ENCODE measurements around the gene SERPINE1. TPM values are rescaled to one million over a fixed set of nuclear protein-coding genes. Genes with fewer than 3 reads are reported as not detected.

The SERPINE1 gene
- total and polyA plus RNA-seq, 2 of the 13 experiments (the other 11 are each of a cell fraction or from before 2014, with no cell fraction given) = 21.2 to 1,576 TPM

GRCh38 chr7:101099969-101100781 lies 26.7 kb upstream of the SERPINE1 start (continued):
- TF ChIP-seq, protein P1, sequence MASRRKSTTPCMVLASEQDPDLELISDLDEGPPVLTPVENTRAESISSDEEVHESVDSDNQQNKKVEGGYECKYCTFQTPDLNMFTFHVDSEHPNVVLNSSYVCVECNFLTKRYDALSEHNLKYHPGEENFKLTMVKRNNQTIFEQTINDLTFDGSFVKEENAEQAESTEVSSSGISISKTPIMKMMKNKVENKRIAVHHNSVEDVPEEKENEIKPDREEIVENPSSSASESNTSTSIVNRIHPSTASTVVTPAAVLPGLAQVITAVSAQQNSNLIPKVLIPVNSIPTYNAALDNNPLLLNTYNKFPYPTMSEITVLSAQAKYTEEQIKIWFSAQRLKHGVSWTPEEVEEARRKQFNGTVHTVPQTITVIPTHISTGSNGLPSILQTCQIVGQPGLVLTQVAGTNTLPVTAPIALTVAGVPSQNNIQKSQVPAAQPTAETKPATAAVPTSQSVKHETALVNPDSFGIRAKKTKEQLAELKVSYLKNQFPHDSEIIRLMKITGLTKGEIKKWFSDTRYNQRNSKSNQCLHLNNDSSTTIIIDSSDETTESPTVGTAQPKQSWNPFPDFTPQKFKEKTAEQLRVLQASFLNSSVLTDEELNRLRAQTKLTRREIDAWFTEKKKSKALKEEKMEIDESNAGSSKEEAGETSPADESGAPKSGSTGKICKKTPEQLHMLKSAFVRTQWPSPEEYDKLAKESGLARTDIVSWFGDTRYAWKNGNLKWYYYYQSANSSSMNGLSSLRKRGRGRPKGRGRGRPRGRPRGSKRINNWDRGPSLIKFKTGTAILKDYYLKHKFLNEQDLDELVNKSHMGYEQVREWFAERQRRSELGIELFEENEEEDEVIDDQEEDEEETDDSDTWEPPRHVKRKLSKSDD (CRISPR knock-in tag; IDR thresholded peaks at IDR 0.05; ENCODE audit: low read depth) = no peak
- TF ChIP-seq ZNF143 (CRISPR knock-in tag; IDR thresholded peaks at IDR 0.05) = peak; percentile 41; the same call in 1 of the 2 replicates
- 0 out of 2 replicates have a peak, but pooled peaks have one; percentile 35 for TF ChIP-seq CEBPG (CRISPR knock-in tag; IDR thresholded peaks at IDR 0.05)
- TF ChIP-seq HOXA3 (CRISPR knock-in tag; IDR thresholded peaks at IDR 0.05) = peak; percentile 66; the same call in 1 of the 2 replicates
- 0 out of 2 replicates have a peak, but pooled peaks have one; percentile 26 for TF ChIP-seq ZNF598 (CRISPR knock-in tag; IDR thresholded peaks at IDR 0.05; ENCODE audit: borderline replicate concordance)
- TF ChIP-seq ZNF407 (CRISPR knock-in tag; IDR thresholded peaks at IDR 0.05; ENCODE audit: not compliant biosample characterization) = no peak
- TF ChIP-seq PRMT3 (CRISPR knock-in tag; IDR thresholded peaks at IDR 0.05; ENCODE audit: borderline replicate concordance, low read depth) = no peak
- TF ChIP-seq DNMT1 (CRISPR knock-in tag; IDR thresholded peaks at IDR 0.05) = no peak
- no peak for TF ChIP-seq DMAP1 (CRISPR knock-in tag; IDR thresholded peaks at IDR 0.05)
- TF ChIP-seq, protein P2, sequence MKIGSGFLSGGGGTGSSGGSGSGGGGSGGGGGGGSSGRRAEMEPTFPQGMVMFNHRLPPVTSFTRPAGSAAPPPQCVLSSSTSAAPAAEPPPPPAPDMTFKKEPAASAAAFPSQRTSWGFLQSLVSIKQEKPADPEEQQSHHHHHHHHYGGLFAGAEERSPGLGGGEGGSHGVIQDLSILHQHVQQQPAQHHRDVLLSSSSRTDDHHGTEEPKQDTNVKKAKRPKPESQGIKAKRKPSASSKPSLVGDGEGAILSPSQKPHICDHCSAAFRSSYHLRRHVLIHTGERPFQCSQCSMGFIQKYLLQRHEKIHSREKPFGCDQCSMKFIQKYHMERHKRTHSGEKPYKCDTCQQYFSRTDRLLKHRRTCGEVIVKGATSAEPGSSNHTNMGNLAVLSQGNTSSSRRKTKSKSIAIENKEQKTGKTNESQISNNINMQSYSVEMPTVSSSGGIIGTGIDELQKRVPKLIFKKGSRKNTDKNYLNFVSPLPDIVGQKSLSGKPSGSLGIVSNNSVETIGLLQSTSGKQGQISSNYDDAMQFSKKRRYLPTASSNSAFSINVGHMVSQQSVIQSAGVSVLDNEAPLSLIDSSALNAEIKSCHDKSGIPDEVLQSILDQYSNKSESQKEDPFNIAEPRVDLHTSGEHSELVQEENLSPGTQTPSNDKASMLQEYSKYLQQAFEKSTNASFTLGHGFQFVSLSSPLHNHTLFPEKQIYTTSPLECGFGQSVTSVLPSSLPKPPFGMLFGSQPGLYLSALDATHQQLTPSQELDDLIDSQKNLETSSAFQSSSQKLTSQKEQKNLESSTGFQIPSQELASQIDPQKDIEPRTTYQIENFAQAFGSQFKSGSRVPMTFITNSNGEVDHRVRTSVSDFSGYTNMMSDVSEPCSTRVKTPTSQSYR (CRISPR knock-in tag; IDR thresholded peaks at IDR 0.05; ENCODE audit: borderline replicate concordance) = peak; percentile 6; the same call in 1 of the 2 replicates
- no peak for TF ChIP-seq ZNF546 (CRISPR knock-in tag; conservative IDR thresholded peaks at IDR 0.05)
- TF ChIP-seq HMGA1 (CRISPR knock-in tag; conservative IDR thresholded peaks at IDR 0.05) = no peak
- no peak for TF ChIP-seq AHR (CRISPR knock-in tag; IDR thresholded peaks at IDR 0.05)
- peak; percentile 65; the same call in 1 of the 2 replicates for TF ChIP-seq ZNF441 (CRISPR knock-in tag; IDR thresholded peaks at IDR 0.05; ENCODE audit: borderline replicate concordance)
- TF ChIP-seq MIXL1 (CRISPR knock-in tag; IDR thresholded peaks at IDR 0.05) = 0 out of 2 replicates have a peak, but pooled peaks have one; percentile 35
- no peak for TF ChIP-seq ONECUT2 (CRISPR knock-in tag; IDR thresholded peaks at IDR 0.05)

All from HepG2 (cell line).